HG02938 (cell line): ENCODE measurements around the gene DCAF10.
"Not testable (repeated sequence)": the region's sequence is repeated elsewhere in the genome, so short reads cannot be mapped to it uniquely, and the experiment has no call there.

Experiments used
- ATAC-seq: cut with Tn5 transposase; IDR thresholded peaks from one replicate; pipeline ENCODE4 v1.9.1; 2021; ENCODE audit warnings: mild to moderate bottlenecking, moderate library complexity; ENCODE audit not compliant: unreplicated experiment

The DCAF10 gene

GRCh38 chr9:37800631-37801286 is at the start of gene DCAF10:
DCAF10 (plus strand) TSS chr9:37800797; CDS start chr9:37800867, 70 bp downstream.
- peak; percentile 64 for ATAC-seq

DNA sequence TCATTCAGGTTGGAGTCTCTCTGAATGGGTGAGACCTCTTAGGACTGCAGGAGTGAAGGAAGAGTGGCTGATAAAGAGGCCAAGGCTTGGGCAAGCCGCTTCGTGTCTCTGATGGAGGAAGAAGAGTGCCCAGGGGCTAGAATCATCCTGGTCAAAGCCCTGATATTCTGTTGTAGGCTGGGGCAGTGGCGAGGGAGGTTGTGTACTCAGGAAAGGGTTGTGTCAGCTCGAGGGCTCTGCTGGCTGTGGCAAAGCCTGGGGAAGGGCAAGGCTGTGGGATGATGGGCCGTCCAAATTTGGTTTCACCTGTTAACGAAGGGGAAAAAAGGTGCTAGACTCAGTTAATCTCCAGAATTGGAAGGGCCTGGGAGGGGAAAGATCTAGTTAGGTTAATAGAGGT is 49.4 kb upstream of the DCAF10 start:
- no peak for ATAC-seq

- not testable (repeated sequence) for ATAC-seq
Measured at GRCh38 chr9:37751704-37752103, 48.9 kb upstream of the DCAF10 start.

- ATAC-seq, result not testable (repeated sequence)
Measured at GRCh38 chr9:37752112-37752511, 48.5 kb upstream of the DCAF10 start.

GRCh38 chr9:37752642-37753488 is 47.7 kb upstream of the DCAF10 start:
- ATAC-seq, result no peak

GRCh38 chr9:37753489-37754190 is 47.0 kb upstream of the DCAF10 start, which contains the start of gene TRMT10B:
TRMT10B (plus strand) TSS chr9:37753805; CDS start chr9:37761932, 8,127 bp downstream.
- peak; percentile 83 for ATAC-seq

GRCh38 chr9:37758747-37759146 is 41.9 kb upstream of the DCAF10 start:
- ATAC-seq, result no peak

DNA sequence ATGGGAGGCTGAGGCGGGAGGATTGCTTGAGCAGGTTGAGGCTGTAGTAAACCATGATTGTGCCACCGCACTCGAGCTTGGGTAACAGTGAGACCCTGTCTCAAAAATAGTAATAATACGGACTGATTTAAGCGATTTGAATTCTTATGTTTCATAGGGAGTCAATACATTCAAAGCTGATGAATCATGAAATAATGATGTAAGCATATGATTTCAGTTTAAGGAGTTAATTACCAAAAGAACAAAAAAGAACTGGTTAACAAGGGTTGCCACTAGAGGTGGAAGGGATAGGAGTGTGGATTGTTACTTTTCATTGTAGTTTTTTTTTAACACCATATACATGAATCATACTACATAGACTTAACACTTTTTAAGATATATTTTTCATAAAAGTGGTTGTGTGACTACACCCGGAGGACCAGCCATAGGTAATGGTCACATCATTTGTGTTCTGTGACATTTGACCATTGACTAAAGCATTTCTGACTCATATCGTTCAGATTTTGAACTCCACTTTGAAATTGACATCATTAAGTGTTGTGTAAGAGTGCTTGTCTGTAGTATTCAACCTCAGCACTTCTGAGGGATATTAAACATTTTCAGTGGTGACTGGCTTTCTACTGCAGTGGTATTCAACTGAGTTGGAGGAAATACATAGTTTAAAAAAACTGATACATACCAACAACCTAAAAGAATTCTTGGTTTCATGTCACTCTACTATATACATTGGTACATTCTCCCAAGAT is 40.0 kb upstream of the DCAF10 start:
- ATAC-seq, result no peak

GRCh38 chr9:37761511-37761910 is 39.1 kb upstream of the DCAF10 start:
- no peak for ATAC-seq

- not testable (repeated sequence) for ATAC-seq
Measured at GRCh38 chr9:37765263-37765662, 35.3 kb upstream of the DCAF10 start.

GRCh38 chr9:37769306-37769705 is 31.3 kb upstream of the DCAF10 start:
- ATAC-seq, result no peak

DNA sequence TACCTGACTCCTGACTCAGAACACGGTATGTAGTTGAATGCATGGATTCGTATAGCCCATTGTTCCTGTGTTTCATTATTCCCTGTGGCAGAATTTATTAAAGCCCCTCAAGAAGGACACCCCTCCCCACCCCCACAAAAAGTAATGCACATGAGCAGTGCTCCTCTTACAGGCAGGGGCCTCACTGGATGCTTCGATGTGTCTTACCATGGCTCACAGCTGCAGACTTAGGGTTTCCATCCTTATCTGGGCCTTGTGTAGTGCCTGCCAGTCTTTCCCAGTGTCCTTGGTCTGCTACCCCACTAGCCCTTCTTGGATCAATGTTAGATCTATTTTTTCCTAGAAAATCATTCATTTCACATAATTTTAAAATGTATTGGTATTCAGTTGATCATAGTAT is 30.6 kb upstream of the DCAF10 start:
- no peak for ATAC-seq

- ATAC-seq, result no peak
Measured at GRCh38 chr9:37775216-37775919, 25.2 kb upstream of the DCAF10 start.

GRCh38 chr9:37776328-37776727 is 24.3 kb upstream of the DCAF10 start:
- ATAC-seq, result no peak

DNA sequence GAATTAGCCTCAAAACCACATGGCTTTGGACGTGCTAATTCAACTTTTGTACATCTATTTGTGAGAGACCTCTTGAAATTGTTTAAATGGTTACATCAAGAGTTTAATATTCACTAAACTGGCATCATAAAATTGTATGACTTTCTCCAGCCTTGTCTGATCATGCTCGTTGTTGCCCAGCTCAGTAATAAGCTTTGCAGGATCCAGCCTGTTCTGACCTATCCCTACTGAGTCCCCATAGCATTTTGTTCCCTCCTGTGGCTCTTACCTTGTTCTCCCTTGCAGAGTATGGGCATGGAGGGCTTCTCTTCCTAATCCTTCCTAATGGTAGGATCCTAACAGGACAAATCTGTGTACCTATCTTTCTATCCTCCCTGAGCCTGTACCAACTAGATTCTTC is 22.1 kb upstream of the DCAF10 start:
- no peak for ATAC-seq

- ATAC-seq, result no peak
Measured at GRCh38 chr9:37784291-37784615, 16.3 kb upstream of the DCAF10 start.

DNA sequence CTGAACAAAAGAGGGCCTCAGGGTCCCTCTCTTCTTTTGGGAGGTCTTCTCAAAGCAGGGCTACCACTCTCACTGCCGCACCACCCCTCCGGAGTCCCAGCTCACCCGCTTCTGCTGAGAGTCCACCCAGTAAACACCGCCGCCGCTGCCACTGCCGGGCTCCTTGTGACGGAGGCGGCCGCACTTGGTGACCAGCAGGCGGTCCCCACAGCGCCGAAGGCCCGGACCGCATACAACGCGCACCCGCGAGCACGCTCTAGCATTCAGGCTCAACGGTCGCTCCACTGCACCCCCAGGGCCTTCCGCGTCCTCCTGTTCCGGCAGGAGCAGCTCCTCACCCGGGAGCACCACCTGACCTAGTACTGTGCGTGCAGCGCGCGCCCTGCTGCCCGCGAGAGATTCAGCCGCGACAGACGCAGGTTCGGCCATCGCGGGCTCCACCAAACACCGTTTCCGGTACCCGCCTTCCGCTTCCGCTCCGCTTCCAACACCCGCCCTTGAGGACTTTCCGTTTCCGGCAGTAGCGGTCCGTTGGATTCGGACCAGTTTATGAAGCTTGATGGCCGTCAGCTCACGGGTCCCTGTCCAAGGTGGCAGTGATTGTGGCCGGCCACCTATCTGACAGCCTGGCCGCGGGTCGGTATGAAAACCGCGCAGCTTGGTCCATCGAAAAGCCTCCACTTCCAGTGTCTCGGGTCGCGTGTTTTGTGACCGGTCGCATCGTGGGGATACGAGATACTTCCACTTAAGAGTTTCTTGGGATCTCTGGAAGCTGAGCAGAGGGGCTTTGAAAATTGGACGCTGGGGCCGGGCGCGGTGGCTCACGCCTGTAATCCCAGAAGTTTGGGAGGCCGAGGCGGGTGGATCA is 15.7 kb upstream of the DCAF10 start, which contains the start of gene EXOSC3:
Gene EXOSC3, minus strand, starts transcription at position 449 of the 868 bp plus-strand sequence. Its CDS starts 20 bp downstream, at position 429.
- ATAC-seq, result peak; percentile 89

GRCh38 chr9:37787059-37787458 is 13.5 kb upstream of the DCAF10 start:
- no peak for ATAC-seq

DNA sequence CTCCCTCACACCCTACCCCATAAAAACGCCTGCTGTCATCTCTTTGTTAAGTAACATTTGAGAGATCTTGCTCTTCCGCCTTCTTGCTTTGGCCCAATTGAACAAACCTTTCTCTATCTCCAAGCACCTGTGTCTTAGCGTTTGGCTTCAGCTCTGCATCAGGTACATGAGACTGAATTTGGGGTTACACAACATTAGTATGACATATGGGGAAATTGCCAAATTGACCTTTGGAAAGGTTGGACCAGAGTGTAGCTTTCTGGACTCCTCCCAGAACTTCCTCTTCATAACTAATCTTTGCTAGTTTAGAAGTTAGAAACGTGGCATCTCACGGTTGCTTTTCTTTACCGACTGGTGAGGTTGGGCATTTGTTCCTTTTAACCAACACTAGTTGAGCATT is 12.3 kb upstream of the DCAF10 start:
- ATAC-seq, result no peak
